Measurements from ENCODE around the gene TPCN1. TPM values are rescaled to one million over a fixed set of nuclear protein-coding genes. Genes with fewer than 3 reads are reported as not detected.

TPCN1 gene
- total RNA-seq, 2 donors from 2014 or later: 84.1 to 93.5 TPM

DNA sequence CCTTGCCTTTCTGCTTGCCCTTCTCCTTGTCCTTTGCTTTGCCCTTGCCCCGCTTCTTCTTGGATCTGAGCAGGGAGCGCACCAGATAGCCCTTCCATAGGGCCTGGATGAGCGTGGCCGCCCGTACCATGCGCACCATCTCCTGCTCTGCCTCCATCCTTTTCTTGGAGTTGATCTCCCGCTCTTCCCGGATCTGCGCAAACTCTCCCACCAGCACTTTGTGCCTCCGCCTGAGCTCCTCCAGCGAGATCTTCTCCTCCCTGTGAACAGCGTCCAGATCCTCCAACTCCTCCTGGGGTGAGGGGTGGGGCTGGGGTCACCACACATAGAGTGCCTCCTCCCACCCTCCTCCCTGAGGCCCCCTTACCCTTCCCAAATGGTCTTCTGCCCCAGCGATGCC lies 25.7 kb upstream of the TPCN1 start:
- peaks cover 15 to 31% of the 10 kb centered on the region in 2 donors for H3K4me1 ChIP-seq (ENCODE audit: control insufficient read depth in 1 of 2, low read depth in 2 of 2)
- H3K36me3 ChIP-seq: peaks cover 8% of the 10 kb centered on the region
- DNase-seq (ENCODE audit: low spot score): no peak
- no peaks in the 10 kb centered on the region for H3K9me3 ChIP-seq
- no peak overlapping the region for H3K4me3 ChIP-seq
- peak overlapping the region; percentile 69 to 73 for H3K27ac ChIP-seq
- TF ChIP-seq, protein P1, sequence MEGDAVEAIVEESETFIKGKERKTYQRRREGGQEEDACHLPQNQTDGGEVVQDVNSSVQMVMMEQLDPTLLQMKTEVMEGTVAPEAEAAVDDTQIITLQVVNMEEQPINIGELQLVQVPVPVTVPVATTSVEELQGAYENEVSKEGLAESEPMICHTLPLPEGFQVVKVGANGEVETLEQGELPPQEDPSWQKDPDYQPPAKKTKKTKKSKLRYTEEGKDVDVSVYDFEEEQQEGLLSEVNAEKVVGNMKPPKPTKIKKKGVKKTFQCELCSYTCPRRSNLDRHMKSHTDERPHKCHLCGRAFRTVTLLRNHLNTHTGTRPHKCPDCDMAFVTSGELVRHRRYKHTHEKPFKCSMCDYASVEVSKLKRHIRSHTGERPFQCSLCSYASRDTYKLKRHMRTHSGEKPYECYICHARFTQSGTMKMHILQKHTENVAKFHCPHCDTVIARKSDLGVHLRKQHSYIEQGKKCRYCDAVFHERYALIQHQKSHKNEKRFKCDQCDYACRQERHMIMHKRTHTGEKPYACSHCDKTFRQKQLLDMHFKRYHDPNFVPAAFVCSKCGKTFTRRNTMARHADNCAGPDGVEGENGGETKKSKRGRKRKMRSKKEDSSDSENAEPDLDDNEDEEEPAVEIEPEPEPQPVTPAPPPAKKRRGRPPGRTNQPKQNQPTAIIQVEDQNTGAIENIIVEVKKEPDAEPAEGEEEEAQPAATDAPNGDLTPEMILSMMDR (IDR thresholded peaks at IDR 0.05): no peak
- ATAC-seq (ENCODE audit: insufficient number of reproducible peaks, low FRiP score, low read depth): no peak
- H3K27me3 ChIP-seq (replicated peaks; ENCODE audit: insufficient read depth): no peaks in the 10 kb centered on the region

- TF ChIP-seq, protein P1 (IDR thresholded peaks at IDR 0.05): no peak
- Histone ChIP-seq H3K9me3 (no peaks in the 10 kb centered on the region), H3K27ac (peak overlapping the region; percentile 20 to 73), H3K36me3 (peaks cover 4% of the 10 kb centered on the region), H3K4me3 (no peak overlapping the region), H3K4me1 (ENCODE audit: control insufficient read depth in 1 of 2, low read depth in 2 of 2) (peaks cover 15 to 31% of the 10 kb centered on the region in 2 donors), H3K27me3 (replicated peaks; ENCODE audit: insufficient read depth) (no peaks in the 10 kb centered on the region)
- no peak for DNase-seq (ENCODE audit: low spot score)
- no peak for ATAC-seq (ENCODE audit: insufficient number of reproducible peaks, low FRiP score, low read depth)
These were observed 24.7 kb upstream of the TPCN1 start for GRCh38 chr12:113196582-113196981.

- ATAC-seq (ENCODE audit: insufficient number of reproducible peaks, low FRiP score, low read depth) (peak; percentile 61), DNase-seq (ENCODE audit: low spot score) (no peak)
- TF ChIP-seq, protein P1 (IDR thresholded peaks at IDR 0.05): peak; percentile 53
- Histone ChIP-seq H3K4me1 (ENCODE audit: control insufficient read depth in 1 of 2, low read depth in 2 of 2) (peaks cover 15 to 31% of the 10 kb centered on the region in 2 donors), H3K9me3 (no peaks in the 10 kb centered on the region), H3K27me3 (replicated peaks; ENCODE audit: insufficient read depth) (no peaks in the 10 kb centered on the region), H3K4me3 (no peak overlapping the region), H3K36me3 (peaks cover under 1% of the 10 kb centered on the region), H3K27ac (peak overlapping the region; percentile 20 to 73)
These were observed 24.3 kb upstream of the TPCN1 start for GRCh38 chr12:113196990-113197389.

DNA sequence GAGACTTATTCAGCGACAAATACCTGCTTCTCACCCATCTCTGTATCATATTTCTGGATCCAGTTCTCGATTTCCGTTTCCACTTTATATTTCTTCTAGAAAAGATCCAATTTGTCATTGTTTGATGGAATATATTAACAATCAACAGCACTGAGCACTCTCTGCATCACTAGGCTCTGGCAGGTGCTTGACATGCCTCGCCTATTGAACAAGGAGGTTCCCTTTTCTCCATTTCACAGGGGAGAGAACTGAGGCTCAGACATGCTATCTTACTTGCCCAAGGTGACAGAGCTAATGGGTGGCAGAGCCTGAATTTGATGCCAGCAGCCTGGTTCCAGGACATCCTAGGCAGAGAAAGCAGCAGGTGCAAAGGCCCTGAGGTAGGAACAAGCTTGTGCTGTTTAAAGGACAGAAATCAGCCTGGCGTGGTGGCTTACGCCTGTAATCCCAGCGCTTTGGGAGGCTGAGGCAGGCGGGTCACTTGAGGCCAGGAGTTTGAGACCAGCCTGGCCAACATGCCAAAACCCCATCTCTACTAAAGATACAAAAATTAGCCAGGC lies 23.7 kb upstream of the TPCN1 start:
- DNase-seq (ENCODE audit: low spot score): no peak
- Histone ChIP-seq H3K9me3 (no peaks in the 10 kb centered on the region), H3K27ac (no peak overlapping the region), H3K4me1 (ENCODE audit: control insufficient read depth in 1 of 2, low read depth in 2 of 2) (peaks cover 15 to 30% of the 10 kb centered on the region in 2 donors), H3K36me3 (no peaks in the 10 kb centered on the region), H3K27me3 (replicated peaks; ENCODE audit: insufficient read depth) (no peaks in the 10 kb centered on the region), H3K4me3 (no peak overlapping the region)
- TF ChIP-seq, protein P1 (IDR thresholded peaks at IDR 0.05): no peak
- no peak for ATAC-seq (ENCODE audit: insufficient number of reproducible peaks, low FRiP score, low read depth)

DNA sequence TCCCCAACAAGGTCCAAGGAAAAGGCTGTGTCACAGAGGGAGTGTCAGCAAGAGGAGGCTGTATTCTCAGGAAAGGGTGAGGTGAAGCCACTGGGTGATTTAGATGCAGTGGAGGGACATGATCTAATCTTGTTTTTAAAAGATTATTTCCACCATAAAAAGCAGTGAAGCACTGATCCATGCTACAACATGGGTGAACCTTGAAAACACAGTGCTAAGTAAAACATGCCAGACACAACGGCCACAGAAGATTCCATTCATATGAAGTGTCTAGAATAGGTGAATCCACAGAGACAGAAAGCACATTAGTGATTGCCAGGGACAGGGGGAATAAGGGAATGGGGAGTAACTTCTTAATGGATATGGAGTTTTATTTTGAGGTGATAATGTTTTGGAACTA lies 23.0 kb upstream of the TPCN1 start:
- TF ChIP-seq, protein P1 (IDR thresholded peaks at IDR 0.05): no peak
- no peaks in the 10 kb centered on the region for H3K27me3 ChIP-seq (replicated peaks; ENCODE audit: insufficient read depth)
- H3K36me3 ChIP-seq: no peaks in the 10 kb centered on the region
- no peak overlapping the region for H3K4me3 ChIP-seq
- no peak for ATAC-seq (ENCODE audit: insufficient number of reproducible peaks, low FRiP score, low read depth)
- DNase-seq (ENCODE audit: low spot score): no peak
- H3K27ac ChIP-seq: no peak overlapping the region
- H3K9me3 ChIP-seq: no peaks in the 10 kb centered on the region
- H3K4me1 ChIP-seq (ENCODE audit: control insufficient read depth in 1 of 2, low read depth in 2 of 2): peaks cover 9 to 23% of the 10 kb centered on the region in 2 donors
